Urinary bladder (tissue), 4 donors: ENCODE results near the gene FAM216A. TPM values are rescaled to one million over a fixed set of nuclear protein-coding genes. Genes with fewer than 3 reads are reported as not detected.

Experiments used
- DNase-seq: peaks from one replicate; pipeline ENCODE4 v3.0.0-alpha.2; 2015; ENCODE audit errors: extremely low spot score
- H3K27ac ChIP-seq: one replicate; pipeline ENCODE4 v1.5.1; 2013; ENCODE audit warnings: low read depth, mild to moderate bottlenecking, moderate library complexity
- H3K36me3 ChIP-seq: one replicate; pipeline ENCODE4 v1.6.1; 2013; ENCODE audit warnings: mild to moderate bottlenecking, moderate library complexity; ENCODE audit not compliant: insufficient read depth
- H3K4me1 ChIP-seq: one replicate; pipeline ENCODE4 v1.6.1; 2013; ENCODE audit warnings: mild to moderate bottlenecking, moderate library complexity; ENCODE audit not compliant: insufficient read depth
- H3K4me3 ChIP-seq: one replicate; pipeline ENCODE4 v1.5.1; 2013; ENCODE audit warnings: low read depth, low read length
- WGBS: extraction: QIAGEN DNeasy Blood & Tissue Kit; methylation state at CpG from one replicate; pipeline ENCODE4 v1.1.7; 2013; 5-methylcytosine and 5-hydroxymethylcytosine counted together
- polyA plus RNA-seq: library from polyadenylated mRNA; stranded (reverse); fragments of 200-250 nt; gene quantifications from one replicate; pipeline ENCODE4 v1.2.3, GENCODE V29; 2013
- small RNA-seq: library from RNA; depleted of rRNA; stranded (forward); fragments of <200 nt; gene quantifications from one replicate; pipeline ENCODE3, GENCODE V24; 2014
- total RNA-seq: library from RNA; depleted of rRNA; stranded (reverse); fragments of >200 nt; gene quantifications from one replicate; pipeline ENCODE4 v1.2.3, GENCODE V29; 2014
- donor health status: healthy with polysubstance abuse.
- donor health status: healthy.

Gene FAM216A
- total and polyA plus RNA-seq, 2 donors = 10.7 to 17.0 TPM

DNA sequence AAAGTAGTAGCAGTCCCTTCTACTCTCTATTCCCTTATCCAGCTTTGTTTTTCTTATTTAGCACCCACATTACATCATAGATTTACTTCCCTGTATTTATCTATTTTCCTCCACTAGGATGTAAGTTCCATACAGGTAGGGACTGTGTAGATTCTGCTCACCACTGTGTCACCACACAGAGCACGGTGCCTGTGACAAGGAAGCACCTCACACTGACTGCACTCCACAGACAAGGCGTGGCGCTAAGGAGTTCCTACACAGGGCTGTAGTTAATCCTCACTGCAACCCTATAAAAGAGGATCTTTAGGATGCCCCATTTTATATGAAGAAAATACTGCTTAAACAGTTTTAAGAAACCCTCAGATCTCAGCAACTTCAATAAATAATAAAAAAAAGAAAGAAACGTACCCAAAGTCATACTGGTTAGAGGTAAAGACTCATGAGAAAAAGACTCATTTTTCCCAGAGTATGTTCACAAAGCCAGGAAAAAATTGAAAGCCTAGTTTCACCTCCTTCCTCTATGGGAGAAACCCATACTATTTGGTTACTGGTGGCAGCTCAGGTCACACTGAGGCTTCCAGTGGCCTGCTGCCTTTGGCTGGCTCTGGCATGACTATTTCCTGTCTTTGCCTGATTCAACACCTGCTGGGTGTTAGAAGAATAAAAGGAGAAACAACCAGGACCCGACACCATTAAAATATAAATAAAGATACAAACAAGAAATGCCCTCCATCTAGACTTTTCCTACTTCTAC is 70.4 kb downstream of the FAM216A start:
- Histone ChIP-seq H3K36me3 (no peaks in the 10 kb centered on the region), H3K4me1 (peaks cover 2% of the 10 kb centered on the region), H3K27ac (peak overlapping the region; percentile 25), H3K4me3 (no peak overlapping the region)
- 91% methylated on average over 5 of the region's 5 CpGs for WGBS
- no peak for DNase-seq

Small RNA genes lying within 50 kb of the gene (small RNA-seq; reads per million reads assigned to genes)
- gene RF00278 = not detected

Other genes starting within 250 kb of the FAM216A start
- gene ATP2A2, start 187.6 kb upstream of the FAM216A start, total RNA-seq = 138 TPM
- gene ATP2A2, start 187.6 kb upstream of the FAM216A start, polyA plus RNA-seq = 173 TPM
- 56.6 TPM for gene ANAPC7, start 65.1 kb upstream of the FAM216A start, total RNA-seq
- 39.4 TPM for gene ANAPC7, start 65.1 kb upstream of the FAM216A start, polyA plus RNA-seq
- gene ARPC3, start 18.5 kb upstream of the FAM216A start, total RNA-seq = 151 TPM
- gene ARPC3, start 18.5 kb upstream of the FAM216A start, polyA plus RNA-seq = 220 TPM
- 17.2 TPM for gene GPN3, start 588 bp upstream of the FAM216A start, total RNA-seq
- 41.2 TPM for gene GPN3, start 588 bp upstream of the FAM216A start, polyA plus RNA-seq
- gene VPS29, start 33.3 kb downstream of the FAM216A start, total RNA-seq = 114 TPM
- 158 TPM for gene VPS29, start 33.3 kb downstream of the FAM216A start, polyA plus RNA-seq
- gene RAD9B, start 33.5 kb downstream of the FAM216A start, total RNA-seq = 2.1 TPM
- 0.51 TPM for gene RAD9B, start 33.5 kb downstream of the FAM216A start, polyA plus RNA-seq
- gene PPTC7, start 114.5 kb downstream of the FAM216A start, total RNA-seq = 15.0 TPM
- gene PPTC7, start 114.5 kb downstream of the FAM216A start, polyA plus RNA-seq = 20.8 TPM
- 82.5 TPM for gene TCTN1, start 145.3 kb downstream of the FAM216A start, total RNA-seq
- 22.5 TPM for gene TCTN1, start 145.3 kb downstream of the FAM216A start, polyA plus RNA-seq
- gene HVCN1, start 220.3 kb downstream of the FAM216A start, total RNA-seq = 9.9 TPM
- gene HVCN1, start 220.3 kb downstream of the FAM216A start, polyA plus RNA-seq = 9.7 TPM